HuH-7 (cell line): ENCODE results near the gene TAPBP.
A peak's percentile ranks its signal among the peaks of the same experiment; 100 is the strongest.
"Not testable (repeated sequence)": the region's sequence is repeated elsewhere in the genome, so short reads cannot be mapped to it uniquely, and the experiment has no call there.

Experiments used
- DNase-seq: peaks from one replicate; pipeline ENCODE4 v3.0.0; 2011; ENCODE audit warnings: low spot score

Gene TAPBP

DNA sequence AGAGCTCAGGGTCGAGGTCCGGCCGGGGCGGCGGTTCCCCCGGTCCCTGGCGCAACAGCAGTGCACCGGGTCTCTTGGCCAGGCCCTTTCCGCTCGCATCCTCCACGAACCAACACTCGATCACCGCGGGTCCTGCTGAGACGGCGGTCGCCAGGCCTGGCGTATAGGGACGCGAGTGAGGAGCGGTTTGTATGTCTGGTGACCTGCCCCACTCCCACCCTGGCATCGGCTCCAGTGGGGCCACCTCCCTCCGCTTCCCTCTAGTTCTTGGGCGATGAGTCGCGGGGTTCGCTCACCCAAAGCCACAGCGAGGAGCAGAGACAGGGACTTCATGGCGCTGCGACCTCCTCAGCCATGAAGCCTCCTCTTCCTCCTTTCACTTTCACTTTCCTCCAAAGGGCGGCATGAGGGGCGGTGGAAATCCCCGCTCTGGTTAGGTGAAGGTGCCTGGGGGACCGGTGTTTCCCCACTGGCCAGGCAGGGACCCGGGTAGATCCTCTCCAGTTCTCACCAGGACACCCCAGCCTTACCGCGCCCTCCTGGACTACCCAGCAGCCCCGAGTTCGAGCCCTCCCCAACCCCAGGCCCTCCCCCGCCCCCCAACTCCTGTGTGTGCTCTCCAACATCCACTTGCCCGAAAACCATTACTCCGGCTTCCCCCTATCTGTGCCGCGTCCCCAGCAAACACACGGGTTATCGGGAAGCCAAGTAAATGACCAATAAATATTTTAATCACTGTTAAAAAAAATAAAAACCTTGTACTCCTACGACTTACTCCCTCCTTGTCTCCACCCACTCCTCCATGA, at the start of gene TAPBP:
Gene TAPBP, minus strand, starts transcription at position 370 of the 806 bp plus-strand sequence. Its CDS starts 37 bp downstream, at position 333.
- peak; percentile 53 for DNase-seq

DNA sequence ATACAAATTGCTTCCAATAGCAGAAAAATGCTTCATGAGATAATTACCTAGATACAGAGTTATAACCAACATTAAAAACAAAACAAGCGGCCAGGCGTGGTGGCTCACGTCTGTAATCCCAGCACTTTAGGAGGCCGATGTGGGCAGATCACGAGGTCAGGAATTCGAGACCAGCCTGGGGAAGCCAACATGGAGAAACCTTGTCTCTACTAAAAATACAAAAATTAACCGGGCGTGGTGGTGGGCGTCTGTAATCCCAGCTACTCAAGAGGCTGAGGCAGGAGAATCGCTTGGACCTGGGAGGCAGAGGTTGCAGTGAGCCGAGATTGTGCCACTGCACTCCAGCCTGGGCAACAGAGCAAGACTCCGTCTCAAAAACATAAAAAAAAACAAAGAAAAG, 49.6 kb upstream of the TAPBP start:
- not testable (repeated sequence) for DNase-seq

DNA sequence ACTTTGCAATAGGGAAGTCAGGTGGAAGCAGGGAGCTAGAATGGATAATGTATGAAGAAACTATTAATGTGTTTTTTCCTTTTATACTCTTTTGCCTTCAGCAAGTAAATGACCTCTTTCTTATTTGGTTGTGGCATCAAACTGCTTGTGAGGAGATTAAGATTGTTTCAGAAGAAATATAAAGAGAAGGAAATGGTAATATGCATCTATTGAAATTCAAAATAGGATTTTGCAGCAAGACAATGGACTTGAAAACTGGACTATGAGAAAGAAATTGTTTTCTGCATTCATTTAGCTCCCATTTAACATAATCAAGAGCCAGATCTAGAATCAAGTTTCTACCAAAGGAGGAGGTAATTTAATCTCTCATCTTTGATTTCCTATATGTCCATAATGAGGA, 45.5 kb upstream of the TAPBP start:
- DNase-seq: no peak

DNA sequence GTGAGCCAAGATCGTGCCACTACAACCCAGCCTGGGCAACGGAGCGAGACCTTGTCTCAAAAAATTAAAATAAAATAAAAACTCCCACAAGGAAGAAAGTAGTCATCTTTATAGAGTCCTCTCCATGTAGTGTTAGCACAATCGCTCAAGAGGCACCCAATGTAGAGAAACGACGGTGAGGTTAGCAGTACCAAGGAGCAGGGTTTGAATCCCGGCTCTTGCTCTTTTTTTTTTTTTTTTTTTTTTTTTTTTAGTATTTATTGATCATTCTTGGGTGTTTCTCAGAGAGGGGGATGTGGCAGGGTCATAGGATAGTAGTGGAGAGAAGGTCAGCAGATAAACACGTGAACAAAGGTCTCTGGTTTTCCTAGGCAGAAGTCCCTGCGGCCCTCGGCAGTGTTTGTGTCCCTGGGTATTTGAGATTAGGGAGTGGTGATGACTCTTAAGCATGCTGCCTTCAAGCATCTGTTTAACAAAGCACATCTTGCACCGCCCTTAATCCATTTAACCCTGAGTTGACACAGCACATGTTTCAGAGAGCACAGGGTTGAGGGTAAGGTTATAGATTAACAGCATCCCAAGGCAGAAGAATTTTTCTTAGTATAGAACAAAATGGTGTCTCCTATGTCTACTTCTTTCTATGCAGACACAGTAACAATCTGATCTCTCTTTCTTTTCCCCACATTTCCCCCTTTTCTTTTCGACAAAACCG, 43.4 kb upstream of the TAPBP start:
- DNase-seq: not testable (repeated sequence)

DNA sequence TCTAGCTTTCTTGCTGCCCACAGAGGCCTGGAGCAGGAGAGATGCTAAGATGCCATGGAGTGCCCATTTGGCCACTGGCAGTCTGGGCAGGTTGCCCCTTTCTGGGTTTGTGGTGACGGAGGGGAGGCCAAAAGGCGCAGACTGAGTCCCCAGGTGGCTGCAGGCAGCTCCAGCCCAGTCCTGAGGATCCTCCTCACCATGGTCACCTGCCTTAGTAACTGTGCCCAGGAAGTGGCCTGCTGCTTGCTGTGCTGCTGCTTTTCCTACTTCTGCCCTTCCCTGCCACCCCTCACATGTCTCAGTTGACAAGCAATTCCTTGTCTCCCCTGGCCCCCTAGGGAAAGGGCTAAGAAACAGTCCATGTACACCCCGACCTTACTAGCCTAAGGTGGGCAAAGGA, 42.4 kb upstream of the TAPBP start:
- DNase-seq: no peak

DNA sequence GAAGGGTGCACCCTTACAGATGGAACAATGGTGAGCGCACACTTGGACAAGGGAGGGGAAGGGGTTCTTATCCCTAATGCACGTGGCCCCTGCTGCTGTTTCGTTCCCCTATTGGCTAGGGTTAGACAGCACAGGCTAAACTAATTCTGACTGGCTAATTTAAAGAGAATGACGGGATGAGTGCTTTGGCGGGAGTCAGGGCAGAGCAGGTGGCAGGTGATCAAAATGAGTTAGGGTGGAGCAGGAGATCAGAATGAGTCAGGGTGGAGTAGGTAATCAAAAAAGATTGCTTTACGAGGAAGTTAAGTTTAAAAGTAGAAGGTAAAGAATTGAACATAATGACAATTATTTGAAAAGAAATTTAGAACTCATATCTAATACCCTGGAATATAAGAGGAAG, 42.0 kb upstream of the TAPBP start:
- not testable (repeated sequence) for DNase-seq

DNA sequence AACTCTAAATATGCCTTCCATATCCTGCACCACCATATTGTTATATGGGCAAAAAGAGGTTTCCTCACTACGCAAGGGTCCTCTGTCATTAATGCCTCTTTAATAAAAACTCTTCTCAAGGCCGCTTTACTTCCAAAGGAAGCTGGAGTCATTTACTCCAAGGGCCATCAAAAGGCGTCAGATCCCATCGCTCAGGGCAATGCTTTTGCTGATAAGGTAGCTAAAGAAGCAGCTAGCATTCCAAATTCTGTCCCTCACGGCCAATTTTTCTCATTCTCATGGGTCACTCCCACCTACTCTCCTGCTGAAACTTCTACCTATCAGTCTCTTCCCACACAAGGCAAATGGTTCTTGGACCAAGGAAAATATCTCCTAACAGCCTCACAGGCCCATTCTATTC, 33.9 kb upstream of the TAPBP start:
- DNase-seq: no peak

DNA sequence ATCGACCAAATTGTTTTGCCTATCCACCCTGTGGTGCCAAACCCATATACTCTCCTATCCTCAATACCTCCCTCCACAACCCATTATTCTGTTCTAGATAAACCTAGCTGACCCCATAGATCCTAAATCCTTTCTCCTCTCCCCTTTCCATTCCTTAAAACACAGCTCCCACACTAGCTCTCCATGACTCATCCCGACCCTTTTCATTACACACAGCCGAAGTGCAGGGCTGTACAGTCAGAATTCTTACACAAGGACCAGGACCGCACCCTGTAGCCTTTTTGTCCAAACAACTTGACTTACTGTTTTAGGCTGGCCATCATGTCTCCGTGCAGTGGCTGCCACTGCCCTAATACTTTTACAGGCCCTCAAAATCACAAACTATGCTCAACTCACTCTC, 33.1 kb upstream of the TAPBP start:
- DNase-seq: not testable (repeated sequence)

DNA sequence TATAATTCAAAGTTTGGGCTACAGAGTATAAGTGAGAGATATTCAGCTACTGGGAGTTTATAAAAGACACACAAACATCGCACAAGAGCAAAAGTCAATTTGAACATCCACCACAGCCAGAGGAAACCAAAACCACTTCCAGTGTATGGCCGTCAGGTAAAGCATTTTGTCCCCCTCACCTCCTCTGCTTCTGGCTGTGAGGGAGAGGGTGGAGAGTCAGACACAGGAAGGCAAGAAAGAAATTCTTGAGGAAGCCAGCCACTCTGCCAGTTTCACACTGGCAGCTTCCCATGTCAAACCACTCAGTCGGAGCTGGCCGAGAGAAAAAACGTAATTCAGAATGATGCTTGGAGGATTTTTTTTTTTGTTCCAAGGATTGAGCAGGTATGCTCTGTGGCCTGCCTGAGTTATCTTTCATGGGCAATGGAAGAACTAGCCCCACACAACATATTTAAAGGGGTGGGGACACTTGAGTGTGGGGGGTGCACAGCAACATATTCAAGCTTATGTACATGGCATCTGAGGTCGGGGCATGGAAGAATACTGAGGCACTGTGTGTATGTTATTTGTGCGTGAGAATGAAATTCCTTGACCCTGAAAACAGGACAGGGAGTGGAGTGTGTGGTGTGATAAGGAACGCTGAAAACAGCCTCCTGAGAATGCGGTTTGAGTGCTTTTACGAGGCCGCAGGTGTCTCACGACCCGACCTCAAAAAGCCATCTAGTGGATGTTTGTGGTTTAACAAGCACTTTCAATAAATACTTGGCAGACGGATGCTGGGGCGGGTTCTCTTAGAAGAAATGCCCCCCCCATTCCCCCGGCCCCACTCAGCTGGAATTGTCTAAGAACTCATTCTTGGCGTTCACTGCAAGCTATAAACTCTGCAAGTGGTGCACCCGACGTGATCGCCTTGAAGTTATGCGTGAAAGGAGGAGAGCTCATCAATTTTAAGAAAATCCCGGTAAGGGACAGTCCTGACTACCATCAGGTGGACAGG, 31.1 kb upstream of the TAPBP start:
- DNase-seq: peak; percentile 25

DNA sequence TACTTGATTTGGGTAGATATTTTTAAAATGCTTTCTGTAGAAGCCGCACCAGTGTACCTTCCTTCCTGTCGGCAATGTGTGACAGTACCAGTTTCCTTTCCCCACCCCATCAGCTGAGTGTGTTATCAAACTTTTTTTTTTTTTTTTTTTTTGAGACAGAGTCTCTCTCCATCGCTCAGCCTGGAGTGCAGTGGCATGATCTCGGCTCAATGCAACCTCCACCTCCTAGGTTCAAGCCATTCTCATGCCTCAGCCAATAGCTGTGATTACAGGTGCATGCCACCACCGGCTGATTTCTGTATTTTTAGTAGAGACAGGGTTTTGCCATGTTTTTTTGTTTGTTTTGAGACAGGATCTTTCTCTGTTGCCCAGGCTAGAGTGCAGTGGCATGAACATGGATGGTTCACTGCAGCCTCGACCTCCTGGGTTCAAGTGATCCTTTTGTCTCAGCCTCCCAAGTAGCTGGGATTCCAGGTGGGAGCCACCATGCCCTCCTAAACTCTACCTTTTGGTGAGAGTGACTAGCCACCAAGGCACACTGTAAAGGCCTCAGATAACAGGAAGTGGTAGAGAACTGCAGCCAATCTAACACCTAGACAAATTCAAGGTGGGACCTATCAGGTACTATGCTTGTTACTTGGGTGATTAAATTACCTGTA, 30.2 kb upstream of the TAPBP start:
- no peak for DNase-seq

DNA sequence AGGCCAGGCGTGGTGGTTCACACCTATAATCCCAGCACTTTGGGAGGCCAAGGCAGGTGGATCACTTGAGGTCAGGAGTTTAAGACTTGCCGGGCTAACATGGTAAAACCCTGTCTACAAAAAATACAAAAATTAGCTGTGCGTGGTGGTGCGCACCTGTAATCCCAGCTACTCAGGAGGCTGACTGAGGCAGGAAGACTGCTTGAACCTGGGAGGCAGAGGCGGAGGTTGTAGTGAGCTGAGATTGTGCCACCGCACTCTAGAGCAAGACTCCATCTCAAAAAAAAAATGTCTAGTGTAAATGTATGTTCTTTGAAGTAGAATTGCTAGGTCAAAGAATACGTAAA, 29.7 kb upstream of the TAPBP start:
- not testable (repeated sequence) for DNase-seq

DNA sequence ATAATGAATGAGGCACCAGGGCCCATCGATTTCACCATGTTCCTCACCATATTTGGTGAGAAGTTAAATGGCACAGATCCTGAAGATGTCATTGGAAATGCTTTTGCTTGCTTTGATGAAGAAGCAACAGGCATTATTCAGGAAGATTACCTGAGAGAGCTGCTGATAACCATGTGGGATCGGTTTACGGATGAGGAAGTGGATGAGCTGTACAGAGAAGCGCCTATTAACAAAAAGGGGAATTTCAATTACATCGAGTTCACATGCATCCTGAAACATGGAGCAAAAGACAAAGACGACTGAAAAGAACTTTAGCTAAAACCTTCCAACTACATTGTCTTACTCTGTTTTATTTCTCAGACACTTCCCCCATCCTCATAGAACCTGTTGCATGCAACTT, 25.3 kb upstream of the TAPBP start:
- no peak for DNase-seq

DNA sequence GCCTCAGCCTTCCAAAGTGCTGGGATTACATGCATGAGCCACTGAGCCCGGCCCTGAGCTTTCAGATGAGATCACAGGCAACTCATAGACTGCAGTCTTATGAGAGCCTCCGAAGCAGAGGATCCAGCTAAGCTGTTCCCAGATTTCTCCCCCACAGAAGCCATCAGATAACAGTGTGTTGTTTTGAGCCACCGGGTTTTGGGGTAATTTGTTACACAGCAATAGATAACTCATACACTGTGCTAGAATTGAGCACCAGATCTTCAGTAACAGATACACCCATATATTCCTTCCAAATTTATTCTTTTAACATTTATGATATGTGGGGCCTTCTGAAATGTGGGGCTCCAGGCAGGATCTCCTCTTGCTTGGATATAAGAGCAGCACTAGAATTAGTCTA, 22.6 kb upstream of the TAPBP start:
- no peak for DNase-seq

DNA sequence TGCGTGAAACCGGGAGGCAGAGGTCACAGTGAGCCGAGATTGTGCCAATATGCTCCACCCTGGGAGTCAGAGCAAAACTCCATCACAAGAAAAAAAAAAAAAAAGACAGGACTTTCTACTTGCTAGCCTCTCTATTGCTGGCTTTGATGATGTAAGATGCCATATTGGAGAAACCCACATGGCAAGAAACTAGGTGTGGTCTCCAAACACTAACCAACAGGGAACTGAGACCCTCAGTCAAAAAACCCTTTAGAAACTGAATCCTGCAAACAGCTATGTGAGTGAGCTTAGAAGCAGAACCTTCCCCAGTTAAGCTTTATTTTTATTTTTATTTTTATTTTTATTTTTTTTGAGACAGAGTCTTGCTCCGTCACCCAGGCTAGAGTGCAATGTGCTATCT, 22.0 kb upstream of the TAPBP start:
- no peak for DNase-seq

DNA sequence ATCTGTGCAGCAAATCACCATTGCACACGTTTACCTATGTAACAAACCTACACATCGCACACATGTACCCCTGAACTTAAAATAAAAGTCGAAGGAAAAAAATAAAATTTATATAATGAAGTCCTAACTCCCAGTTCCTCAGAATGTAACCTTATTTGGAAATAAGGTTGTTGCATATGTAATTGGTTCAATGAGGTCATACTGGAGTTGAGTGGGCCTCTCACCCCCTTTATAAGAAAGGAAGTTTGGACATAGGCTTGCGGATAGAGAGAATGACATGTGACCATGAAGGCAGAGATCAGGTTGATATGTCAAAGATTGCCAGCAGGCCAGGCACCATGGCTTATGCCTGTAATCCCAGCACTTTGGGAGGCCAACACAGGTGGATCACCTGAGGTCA, 19.8 kb upstream of the TAPBP start:
- no peak for DNase-seq

DNA sequence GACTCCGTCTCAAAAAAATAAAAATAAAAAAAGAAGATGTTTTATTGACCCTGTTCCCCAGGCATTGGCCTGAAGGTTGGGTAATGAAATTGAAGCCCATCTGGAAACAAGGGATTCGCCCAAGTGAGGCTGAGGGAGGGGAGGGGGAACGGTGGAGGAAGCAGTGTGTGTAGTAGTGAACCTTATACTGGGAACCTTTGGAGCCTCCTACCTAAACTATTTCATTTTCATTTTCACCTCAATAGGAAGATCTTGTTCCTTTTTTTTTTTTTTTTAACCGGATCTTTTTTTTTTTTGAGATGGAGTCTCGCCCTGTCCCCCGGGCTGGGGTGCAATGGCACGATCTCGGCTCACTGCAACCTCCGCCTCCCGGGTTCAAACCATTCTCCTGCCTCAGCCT, 16.9 kb upstream of the TAPBP start:
- no peak for DNase-seq

DNA sequence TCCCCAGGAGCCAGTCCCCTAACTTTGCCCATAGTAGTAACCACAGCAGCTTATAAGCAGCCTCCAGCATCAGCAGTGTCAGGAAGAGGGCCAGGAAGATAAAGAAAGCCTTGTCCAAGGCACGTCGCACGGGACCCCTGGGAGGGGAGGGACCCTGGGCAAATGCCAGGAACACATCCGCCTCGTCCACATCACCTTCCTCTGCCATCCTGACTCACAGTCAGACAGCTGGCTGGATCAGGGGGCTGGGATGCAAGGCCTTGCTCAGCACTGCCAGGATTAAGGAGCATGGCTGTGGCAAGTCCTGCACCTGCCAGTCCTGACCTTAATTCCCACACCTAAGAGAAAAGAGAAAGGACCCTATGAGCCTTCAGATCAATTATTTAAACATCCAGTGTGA, 15.2 kb upstream of the TAPBP start:
- DNase-seq: no peak

DNA sequence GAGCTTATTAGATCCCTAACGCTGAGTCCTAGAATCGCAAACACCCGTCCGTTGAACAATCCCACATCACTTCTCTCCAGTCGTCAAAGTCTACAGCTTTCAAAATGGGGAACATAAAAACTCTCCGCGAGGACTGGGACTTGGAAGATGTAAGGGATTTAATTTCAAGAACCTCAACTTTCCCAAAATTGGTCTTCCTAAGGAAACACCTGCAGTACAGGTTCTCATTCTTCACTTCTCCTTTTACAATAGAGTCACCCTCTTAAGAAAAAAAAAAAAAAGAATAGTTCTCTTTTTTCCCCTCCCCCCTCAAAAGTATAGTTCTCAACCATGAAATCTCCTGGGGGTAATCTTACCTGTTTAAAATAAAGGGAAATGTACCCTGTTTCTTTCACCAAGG, 10.2 kb upstream of the TAPBP start:
- no peak for DNase-seq

DNA sequence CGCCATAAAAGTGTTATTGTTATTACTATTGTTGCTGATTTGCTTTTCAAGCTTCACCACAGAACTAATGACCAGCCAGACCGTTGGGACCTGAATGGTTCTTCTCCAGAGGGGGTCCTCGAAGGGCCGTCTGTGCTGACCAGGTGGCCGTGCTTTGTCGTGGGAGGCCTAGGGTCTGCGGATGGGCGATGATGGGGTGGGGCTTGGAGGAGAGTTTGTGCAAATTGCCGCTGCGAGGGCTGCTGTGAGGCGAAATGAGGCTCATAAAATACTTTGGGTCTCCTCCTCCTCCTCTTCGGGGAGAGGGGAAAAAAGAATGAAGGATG, 9.7 kb upstream of the TAPBP start:
- DNase-seq: no peak

DNA sequence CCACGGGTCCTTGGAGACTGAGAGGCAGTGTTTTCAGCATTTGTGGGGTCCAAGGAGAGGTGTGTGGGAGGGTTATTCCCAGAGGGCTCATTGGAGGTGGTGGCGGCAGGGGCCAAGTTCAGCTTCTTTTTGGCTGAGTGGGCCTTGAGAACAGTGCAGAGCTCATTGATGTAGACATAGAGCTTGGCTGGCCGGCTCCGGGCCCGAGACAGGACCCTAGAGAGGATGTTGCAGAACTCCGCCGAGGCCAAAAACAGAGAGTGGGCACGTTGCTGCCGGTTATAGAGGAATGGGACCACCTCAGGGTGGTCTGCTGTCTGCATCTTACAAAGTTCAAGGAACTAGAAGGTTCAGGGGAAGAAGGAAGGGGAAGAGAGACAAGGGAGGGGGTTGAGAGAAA, 7.3 kb upstream of the TAPBP start:
- no peak for DNase-seq

DNA sequence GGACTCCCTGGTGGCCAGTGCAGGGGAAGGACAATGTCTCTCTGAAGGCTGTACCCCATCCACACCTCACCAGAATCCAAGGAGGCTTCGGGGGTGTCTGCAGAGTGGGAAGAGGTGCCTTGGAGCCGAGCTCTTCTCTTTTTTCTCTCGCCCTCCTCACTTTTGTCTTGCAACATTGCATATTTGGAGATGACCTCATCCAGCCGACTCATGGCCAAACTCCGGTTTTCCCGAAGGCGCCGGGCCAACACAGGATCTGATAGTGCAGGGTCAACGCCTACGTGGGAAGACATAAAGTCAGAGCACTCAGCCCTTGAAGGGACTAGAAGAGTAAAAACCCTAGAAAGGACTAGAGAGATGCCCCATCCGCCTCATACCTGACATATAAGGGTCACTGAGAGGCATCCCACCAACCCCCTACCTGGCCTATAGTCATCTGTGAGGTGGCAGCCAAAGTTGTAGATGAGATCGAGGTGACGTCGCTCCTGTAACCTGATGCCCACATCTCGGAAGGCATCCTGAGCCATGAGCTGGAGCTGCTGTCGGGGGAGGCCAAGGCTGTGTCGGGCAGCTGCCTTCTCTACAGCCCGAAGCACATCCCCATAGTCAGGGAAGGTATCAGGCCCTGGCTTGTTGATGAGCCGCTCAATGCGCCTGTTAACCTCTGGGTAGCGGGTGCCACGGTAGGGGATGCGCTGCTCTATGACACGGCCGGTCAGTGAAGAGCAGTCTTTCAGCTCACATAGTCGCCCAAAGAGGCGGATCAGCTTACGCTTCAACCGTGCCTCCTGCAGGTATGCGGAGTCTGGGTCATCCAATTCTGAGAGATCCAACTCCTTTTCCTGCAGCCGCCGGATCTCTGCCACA, 6.7 kb upstream of the TAPBP start:
- no peak for DNase-seq
